SH-SY5Y (cell line): ENCODE data around the gene CNPY4.

Experiments used
- GATA2 ChIP-seq: IDR thresholded peaks from 2 replicates; pipeline ENCODE4 v1.6.1; 2011; ENCODE audit warnings: mild to moderate bottlenecking, low read depth, low read length
- GATA3 ChIP-seq: IDR thresholded peaks from 2 replicates; pipeline ENCODE4 v1.6.1; 2011; ENCODE audit warnings: low read depth, mild to moderate bottlenecking, low read length, moderate library complexity

GRCh38 chr7:100081535-100082102 is 37.8 kb upstream of the CNPY4 start, which contains the start of gene ZNF3:
- TF ChIP-seq GATA2 (no peak; the same call in 1 of the 2 replicates), GATA3 (no peak)
